SIG-M5 treated with dmso at 0.1 percent for 504 hours (cell line): ENCODE measurements around the gene FCHSD2.
A peak's percentile ranks its signal among the peaks of the same experiment; 100 is the strongest.
"Not testable (repeated sequence)": the region's sequence is repeated elsewhere in the genome, so short reads cannot be mapped to it uniquely, and the experiment has no call there.

Experiments
- DNase-seq: peaks from one replicate; lab custom pipeline; 2025; ENCODE audit not compliant: unreplicated experiment; lab: John Stamatoyannopoulos, UW

FCHSD2 gene

GRCh38 chr11:72808331-72808798 lies 333.8 kb downstream of the FCHSD2 start:
- DNase-seq = no peak

- peak; percentile 82 for DNase-seq
These were observed 334.3 kb downstream of the FCHSD2 start for GRCh38 chr11:72807792-72808191.

GRCh38 chr11:72807021-72807693 lies 335.0 kb downstream of the FCHSD2 start:
- peak; percentile 89 for DNase-seq

- not testable (repeated sequence) for DNase-seq
These were observed 335.7 kb downstream of the FCHSD2 start for GRCh38 chr11:72806378-72806777.

GRCh38 chr11:72805216-72805615 lies 336.9 kb downstream of the FCHSD2 start:
- DNase-seq = peak; percentile 90

GRCh38 chr11:72802822-72803221 lies 339.3 kb downstream of the FCHSD2 start:
- DNase-seq = no peak

GRCh38 chr11:72799441-72799840 lies 342.7 kb downstream of the FCHSD2 start:
- DNase-seq = no peak

GRCh38 chr11:72798361-72798760 lies 343.8 kb downstream of the FCHSD2 start:
- no peak for DNase-seq

- peak; percentile 90 for DNase-seq
These were observed 348.4 kb downstream of the FCHSD2 start, which contains the start of gene STARD10 for GRCh38 chr11:72793425-72794367. STARD10 (minus strand) TSS chr11:72794047; CDS start chr11:72781181, 12,866 bp downstream.

GRCh38 chr11:72793076-72793424 lies 349.1 kb downstream of the FCHSD2 start:
- DNase-seq = no peak

- no peak for DNase-seq
These were observed 349.6 kb downstream of the FCHSD2 start for GRCh38 chr11:72792437-72793021.

- not testable (repeated sequence) for DNase-seq
These were observed 350.9 kb downstream of the FCHSD2 start for GRCh38 chr11:72791228-72791627.

GRCh38 chr11:72789493-72790131 lies 352.5 kb downstream of the FCHSD2 start:
- no peak for DNase-seq

- no peak for DNase-seq
These were observed 353.9 kb downstream of the FCHSD2 start for GRCh38 chr11:72788241-72788640.

- peak; percentile 67 for DNase-seq
These were observed 354.7 kb downstream of the FCHSD2 start for GRCh38 chr11:72787216-72788104.
